ENCODE results near the gene IMPDH1.

IMPDH1 gene

GRCh38 chr7:128434413-128435326 lies 24.9 kb upstream of the IMPDH1 start:
- DNase-seq (ENCODE audit: low read depth in 1 of 2, low spot score in 1 of 2): no peak

- DNase-seq (ENCODE audit: low read depth in 1 of 2, low spot score in 1 of 2): no peak
Measured at GRCh38 chr7:128431754-128432153, 22.0 kb upstream of the IMPDH1 start.

GRCh38 chr7:128431221-128431620 lies 21.4 kb upstream of the IMPDH1 start:
- DNase-seq (ENCODE audit: low read depth in 1 of 2, low spot score in 1 of 2): no peak

- no peak for DNase-seq (ENCODE audit: low read depth in 1 of 2, low spot score in 1 of 2)
Measured at GRCh38 chr7:128430207-128430606, 20.4 kb upstream of the IMPDH1 start.

- no peak for DNase-seq (ENCODE audit: low read depth in 1 of 2, low spot score in 1 of 2)
Measured at GRCh38 chr7:128427289-128427891, 17.6 kb upstream of the IMPDH1 start.

- DNase-seq (ENCODE audit: low read depth in 1 of 2, low spot score in 1 of 2): peak; percentile 58 to 75
Measured at GRCh38 chr7:128425850-128426249, 16.1 kb upstream of the IMPDH1 start.

- no peak for DNase-seq (ENCODE audit: low read depth in 1 of 2, low spot score in 1 of 2)
Measured at GRCh38 chr7:128424686-128425275, 15.0 kb upstream of the IMPDH1 start.

- DNase-seq (ENCODE audit: low read depth in 1 of 2, low spot score in 1 of 2): no peak
Measured at GRCh38 chr7:128422842-128423241, 13.1 kb upstream of the IMPDH1 start.

GRCh38 chr7:128422037-128422436 lies 12.3 kb upstream of the IMPDH1 start:
- DNase-seq (ENCODE audit: low read depth in 1 of 2, low spot score in 1 of 2): no peak

GRCh38 chr7:128421384-128421783 lies 11.6 kb upstream of the IMPDH1 start:
- DNase-seq (ENCODE audit: low read depth in 1 of 2, low spot score in 1 of 2): no peak

GRCh38 chr7:128420773-128421172 lies 11.0 kb upstream of the IMPDH1 start:
- DNase-seq (ENCODE audit: low read depth in 1 of 2, low spot score in 1 of 2): no peak

- no peak for DNase-seq (ENCODE audit: low read depth in 1 of 2, low spot score in 1 of 2)
Measured at GRCh38 chr7:128419257-128419656, 9.5 kb upstream of the IMPDH1 start.

- DNase-seq (ENCODE audit: low read depth in 1 of 2, low spot score in 1 of 2): no peak
Measured at GRCh38 chr7:128417071-128417470, 7.3 kb upstream of the IMPDH1 start.

- no peak for DNase-seq (ENCODE audit: low read depth in 1 of 2, low spot score in 1 of 2)
Measured at GRCh38 chr7:128415217-128415785, 5.5 kb upstream of the IMPDH1 start.

- DNase-seq (ENCODE audit: low read depth in 1 of 2, low spot score in 1 of 2): no peak
Measured at GRCh38 chr7:128410451-128410753, 620 bp upstream of the IMPDH1 start.

GRCh38 chr7:128408709-128409595 lies 830 bp downstream of the IMPDH1 start:
- no peak for DNase-seq (ENCODE audit: low read depth in 1 of 2, low spot score in 1 of 2)

GRCh38 chr7:128407751-128408708 lies 1.8 kb downstream of the IMPDH1 start:
- DNase-seq (ENCODE audit: low read depth in 1 of 2, low spot score in 1 of 2): no peak

- DNase-seq (ENCODE audit: low read depth in 1 of 2, low spot score in 1 of 2): no peak
Measured at GRCh38 chr7:128407233-128407589, 2.6 kb downstream of the IMPDH1 start.

GRCh38 chr7:128406314-128407232 lies 3.2 kb downstream of the IMPDH1 start:
- no peak for DNase-seq (ENCODE audit: low read depth in 1 of 2, low spot score in 1 of 2)
